Sigmoid colon (tissue), 4 donors: Measurements from ENCODE around the gene CNGB1.

Experiments used
- EP300 ChIP-seq, 4 donors: sonication (generic); formaldehyde crosslinking; IDR thresholded peaks; one replicate each; pipeline ENCODE4 v1.6.1; 2017; ENCODE audit warnings: antibody characterized with exemption in 4 of 4
- POLR2A ChIP-seq, 2 donors: fragments of 450-650 bp; IDR thresholded peaks; one replicate each; pipeline ENCODE4 v1.6.1; 2016; ENCODE audit warnings: antibody characterized with exemption in 2 of 2, mild to moderate bottlenecking in 2 of 2, moderate library complexity in 2 of 2
- POLR2AphosphoS5 ChIP-seq, 4 donors: sonication (generic); formaldehyde crosslinking; IDR thresholded peaks; one replicate each; pipeline ENCODE4 v1.6.1; 2017; ENCODE audit warnings: antibody characterized with exemption in 4 of 4
- TF ChIP-seq, protein P1 (sequence below), 4 experiments: fragments of 450-650 bp in 3 of 4; fragments of 200-600 bp in 1 of 4; IDR thresholded peaks; one replicate each; pipeline ENCODE4 v1.5.1; 2016 to 2019; ENCODE audit warnings: antibody characterized with exemption in 4 of 4, mild to moderate bottlenecking in 3 of 4, moderate library complexity in 2 of 4

DNA sequence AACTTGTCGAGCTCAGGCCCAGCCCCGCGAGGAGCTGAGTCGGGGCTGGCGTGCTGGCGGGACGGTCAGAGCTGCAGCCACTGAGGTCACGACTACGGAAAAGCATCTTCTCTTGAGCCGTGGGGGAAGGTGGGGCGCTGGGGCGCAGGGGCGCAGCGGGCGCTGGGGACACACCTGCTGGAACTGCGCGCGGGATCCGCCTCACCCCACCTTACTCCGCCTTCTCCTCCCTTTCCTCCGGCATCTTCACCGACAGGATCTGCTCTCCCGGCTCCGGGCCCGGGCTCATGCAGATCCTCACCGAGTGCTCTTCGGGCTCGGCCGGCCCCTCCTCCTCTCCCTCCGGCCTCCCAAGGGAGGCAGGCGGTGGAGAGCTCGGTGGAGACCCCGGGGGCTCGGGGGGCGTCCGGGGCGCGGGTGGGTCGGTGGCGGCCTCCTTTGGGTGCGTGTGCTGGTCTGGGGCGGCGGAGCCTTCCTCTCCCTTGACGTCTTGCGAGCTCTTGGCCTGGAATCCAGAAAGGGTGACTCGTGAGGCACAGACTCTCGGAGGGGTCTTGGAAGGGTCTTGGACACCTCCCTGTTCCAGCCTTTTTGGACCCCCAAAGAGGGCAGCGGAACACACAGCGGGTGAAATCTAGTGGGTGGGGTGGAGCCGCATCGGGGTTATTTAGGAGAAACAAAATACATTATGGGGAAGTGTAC, 86.8 kb downstream of the CNGB1 start:
- TF ChIP-seq, protein P1, sequence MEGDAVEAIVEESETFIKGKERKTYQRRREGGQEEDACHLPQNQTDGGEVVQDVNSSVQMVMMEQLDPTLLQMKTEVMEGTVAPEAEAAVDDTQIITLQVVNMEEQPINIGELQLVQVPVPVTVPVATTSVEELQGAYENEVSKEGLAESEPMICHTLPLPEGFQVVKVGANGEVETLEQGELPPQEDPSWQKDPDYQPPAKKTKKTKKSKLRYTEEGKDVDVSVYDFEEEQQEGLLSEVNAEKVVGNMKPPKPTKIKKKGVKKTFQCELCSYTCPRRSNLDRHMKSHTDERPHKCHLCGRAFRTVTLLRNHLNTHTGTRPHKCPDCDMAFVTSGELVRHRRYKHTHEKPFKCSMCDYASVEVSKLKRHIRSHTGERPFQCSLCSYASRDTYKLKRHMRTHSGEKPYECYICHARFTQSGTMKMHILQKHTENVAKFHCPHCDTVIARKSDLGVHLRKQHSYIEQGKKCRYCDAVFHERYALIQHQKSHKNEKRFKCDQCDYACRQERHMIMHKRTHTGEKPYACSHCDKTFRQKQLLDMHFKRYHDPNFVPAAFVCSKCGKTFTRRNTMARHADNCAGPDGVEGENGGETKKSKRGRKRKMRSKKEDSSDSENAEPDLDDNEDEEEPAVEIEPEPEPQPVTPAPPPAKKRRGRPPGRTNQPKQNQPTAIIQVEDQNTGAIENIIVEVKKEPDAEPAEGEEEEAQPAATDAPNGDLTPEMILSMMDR (IDR thresholded peaks at IDR 0.05) = no peak
- no peak for TF ChIP-seq POLR2AphosphoS5 (IDR thresholded peaks at IDR 0.05)
- no peak for TF ChIP-seq POLR2A (IDR thresholded peaks at IDR 0.05)
- no peak for TF ChIP-seq EP300 (IDR thresholded peaks at IDR 0.05)
